Neural progenitor cell (in vitro differentiated cells): Measurements from ENCODE around the gene TBC1D19. TPM values are rescaled to one million over a fixed set of nuclear protein-coding genes. Genes with fewer than 3 reads are reported as not detected.

Experiments
- DNase-seq: peaks from one replicate; pipeline ENCODE4 v3.0.0-alpha.2; 2016; ENCODE audit warnings: low spot score
- H2AFZ ChIP-seq: fragments of 200-600 bp; sonication (generic); replicated peaks from 2 replicates; pipeline ENCODE4 v1.6.1; 2016; ENCODE audit warnings: antibody characterized with exemption
- H3F3A ChIP-seq: fragments of 200-600 bp; sonication (generic); 2 replicates; pipeline ENCODE4 v1.6.1; 2016; ENCODE audit warnings: antibody characterized with exemption, low read depth
- H3K27ac ChIP-seq: fragments of 200-600 bp; sonication (generic); 2 replicates; pipeline ENCODE4 v1.5.1; 2016; ENCODE audit warnings: mild to moderate bottlenecking
- H3K27me3 ChIP-seq: fragments of 200-600 bp; sonication (generic); 2 replicates; pipeline ENCODE4 v1.6.1; 2016; ENCODE audit warnings: mild to moderate bottlenecking, moderate library complexity
- H3K36me3 ChIP-seq: fragments of 200-600 bp; sonication (generic); 2 replicates; pipeline ENCODE4 v1.5.1; 2016
- H3K4me1 ChIP-seq: fragments of 200-600 bp; sonication (generic); 2 replicates; pipeline ENCODE4 v1.6.1; 2016; ENCODE audit warnings: mixed run types
- H3K4me2 ChIP-seq: fragments of 200-600 bp; sonication (generic); 2 replicates; pipeline ENCODE4 v1.6.1; 2016
- H3K4me3 ChIP-seq: fragments of 200-600 bp; sonication (generic); 2 replicates; pipeline ENCODE4 v1.5.1; 2016
- H3K79me2 ChIP-seq: fragments of 200-600 bp; sonication (generic); 2 replicates; pipeline ENCODE4 v1.6.1; 2016; ENCODE audit warnings: low read depth
- H3K9ac ChIP-seq: fragments of 200-600 bp; sonication (generic); 2 replicates; pipeline ENCODE4 v1.6.1; 2016
- H3K9me3 ChIP-seq: fragments of 200-600 bp; sonication (generic); 2 replicates; pipeline ENCODE4 v1.5.1; 2016; ENCODE audit warnings: low read depth
- H4K20me1 ChIP-seq: fragments of 200-600 bp; sonication (generic); 2 replicates; pipeline ENCODE4 v1.6.1; 2016; ENCODE audit warnings: low read depth
- H3K27ac Mint-ChIP-seq: 3 replicates; pipeline ENCODE4 v1.8.0; 2021; ENCODE audit warnings: mixed read lengths
- H3K27me3 Mint-ChIP-seq: 2 replicates; pipeline ENCODE4 v1.8.0; 2022; ENCODE audit warnings: low read depth, mild to moderate bottlenecking, inconsistent platforms, moderate library complexity, mixed read lengths; ENCODE audit not compliant: insufficient read depth
- H3K36me3 Mint-ChIP-seq: 3 replicates; pipeline ENCODE4 v1.8.0; 2021; ENCODE audit warnings: mixed read lengths
- H3K4me1 Mint-ChIP-seq: 3 replicates; pipeline ENCODE4 v1.8.0; 2021; ENCODE audit warnings: mixed read lengths
- H3K4me3 Mint-ChIP-seq: 3 replicates; pipeline ENCODE4 v1.8.0; 2021; ENCODE audit warnings: mild to moderate bottlenecking, moderate library complexity, mixed read lengths
- H3K9me3 Mint-ChIP-seq: 3 replicates; pipeline ENCODE4 v1.8.0; 2020; ENCODE audit warnings: mixed read lengths
- CTCF ChIP-seq: fragments of 200-600 bp; sonication (generic); IDR thresholded peaks from 2 replicates; pipeline ENCODE4 v1.5.1; 2017; ENCODE audit warnings: antibody characterized with exemption, mild to moderate bottlenecking
- EZH2 ChIP-seq: fragments of 200-600 bp; sonication (generic); IDR thresholded peaks from 2 replicates; pipeline ENCODE4 v1.6.1; 2017; ENCODE audit warnings: antibody characterized with exemption, mild to moderate bottlenecking, moderate library complexity
- EZH2phosphoT487 ChIP-seq: fragments of 200-600 bp; sonication (generic); IDR thresholded peaks from 2 replicates; pipeline ENCODE4 v1.6.1; 2017; ENCODE audit warnings: antibody characterized with exemption
- total RNA-seq: library from RNA; depleted of rRNA; stranded (reverse); fragments of >200 nt; gene quantifications from 2 replicates; pipeline ENCODE4 v1.2.3, GENCODE V29; 2015; ENCODE audit warnings: low replicate concordance

The TBC1D19 gene
- total RNA-seq, 1 donor from 2014 or later, result 30.7 TPM

GRCh38 chr4:26682436-26682835 lies 98.6 kb downstream of the TBC1D19 start:
- Histone ChIP-seq H3K9me3 (peaks cover 19% of the 10 kb centered on the region), H3K36me3 (peaks cover 4% of the 10 kb centered on the region), H3K79me2 (no peaks in the 10 kb centered on the region), H3K27me3 (no peaks in the 10 kb centered on the region), H3F3A (no peaks in the 10 kb centered on the region), H3K9ac (no peak overlapping the region), H3K4me2 (no peak overlapping the region), H2AFZ (no peak overlapping the region), H3K4me3 (no peak overlapping the region), H3K27ac (no peak overlapping the region), H4K20me1 (no peaks in the 10 kb centered on the region), H3K4me1 (no peaks in the 10 kb centered on the region)
- no peak for DNase-seq
- Mint-ChIP-seq H3K36me3 (peaks cover 40% of the 10 kb centered on the region), H3K4me3 (no peak overlapping the region), H3K27ac (no peak overlapping the region), H3K27me3 (no peaks in the 10 kb centered on the region), H3K4me1 (no peaks in the 10 kb centered on the region), H3K9me3 (peaks cover 29% of the 10 kb centered on the region)
- no peak for TF ChIP-seq CTCF
- no peak for TF ChIP-seq EZH2
- no peak for TF ChIP-seq EZH2phosphoT487

- TF ChIP-seq EZH2 (no peak), CTCF (no peak), EZH2phosphoT487 (no peak)
- Histone ChIP-seq H3F3A (no peaks in the 10 kb centered on the region), H3K36me3 (peaks cover 2% of the 10 kb centered on the region), H3K9ac (no peak overlapping the region), H3K27me3 (no peaks in the 10 kb centered on the region), H3K4me2 (no peak overlapping the region), H3K4me3 (no peak overlapping the region), H3K27ac (no peak overlapping the region), H3K79me2 (no peaks in the 10 kb centered on the region), H3K9me3 (peaks cover 5% of the 10 kb centered on the region), H3K4me1 (no peaks in the 10 kb centered on the region), H4K20me1 (no peaks in the 10 kb centered on the region), H2AFZ (no peak overlapping the region)
- Mint-ChIP-seq H3K27ac (no peak overlapping the region), H3K4me3 (no peak overlapping the region), H3K9me3 (peaks cover 9% of the 10 kb centered on the region), H3K36me3 (peaks cover 25% of the 10 kb centered on the region), H3K27me3 (no peaks in the 10 kb centered on the region), H3K4me1 (no peaks in the 10 kb centered on the region)
- DNase-seq, result no peak
Measured at GRCh38 chr4:26685250-26685649, 101.4 kb downstream of the TBC1D19 start.

- no peaks in the 10 kb centered on the region for H3K4me1 ChIP-seq
- no peaks in the 10 kb centered on the region for H3K9me3 ChIP-seq
- TF ChIP-seq EZH2, result no peak
- TF ChIP-seq CTCF, result no peak
- no peak for TF ChIP-seq EZH2phosphoT487
- Mint-ChIP-seq H3K27me3 (peaks cover 3% of the 10 kb centered on the region), H3K36me3 (peaks cover 25% of the 10 kb centered on the region), H3K4me3 (no peak overlapping the region), H3K4me1 (no peaks in the 10 kb centered on the region), H3K9me3 (peaks cover 8% of the 10 kb centered on the region), H3K27ac (no peak overlapping the region)
- no peak overlapping the region for H3K27ac ChIP-seq
- no peaks in the 10 kb centered on the region for H3K27me3 ChIP-seq
- no peak overlapping the region for H3K9ac ChIP-seq
- H4K20me1 ChIP-seq, result no peaks in the 10 kb centered on the region
- DNase-seq, result no peak
- H3F3A ChIP-seq, result no peaks in the 10 kb centered on the region
- no peak overlapping the region for H2AFZ ChIP-seq
- H3K4me2 ChIP-seq, result no peak overlapping the region
- H3K4me3 ChIP-seq, result no peak overlapping the region
- no peaks in the 10 kb centered on the region for H3K36me3 ChIP-seq
- H3K79me2 ChIP-seq, result no peaks in the 10 kb centered on the region
Measured at GRCh38 chr4:26687728-26688127, 103.8 kb downstream of the TBC1D19 start.
